ENCODE measurements around the gene PHC2. TPM values are rescaled to one million over a fixed set of nuclear protein-coding genes. Genes with fewer than 3 reads are reported as not detected.
A peak's percentile ranks its signal among the peaks of the same experiment; 100 is the strongest.

PHC2 gene
- total RNA-seq, 1 donor from 2014 or later, result 65.0 TPM

GRCh38 chr1:33472269-33472980 is 41.5 kb upstream of the PHC2 start, which contains the start of gene ZSCAN20:
ZSCAN20 (plus strand) TSS chr1:33472645; CDS start chr1:33479289, 6,644 bp downstream.
- peaks cover 33% of the 10 kb centered on the region for H3K4me1 Mint-ChIP-seq
- H3K27me3 ChIP-seq, result no peaks in the 10 kb centered on the region
- H3K4me1 ChIP-seq, result peaks cover 20% of the 10 kb centered on the region
- H3K27me3 Mint-ChIP-seq (ENCODE audit: insufficient read depth, low read depth), result no peaks in the 10 kb centered on the region
- no peaks in the 10 kb centered on the region for H3K9me3 Mint-ChIP-seq
- TF ChIP-seq CTCF (IDR thresholded peaks at IDR 0.05) (peak; percentile 4), EZH2phosphoT487 (IDR thresholded peaks at IDR 0.05) (no peak), EZH2 (IDR thresholded peaks at IDR 0.05) (no peak)
- peak within 1 kb of the TSS; percentile 93 for H3K27ac Mint-ChIP-seq
- peak within 1 kb of the TSS; percentile 91 for H3K4me3 Mint-ChIP-seq
- H3K9ac ChIP-seq, result no peak within 1 kb of the TSS
- H3K4me2 ChIP-seq, result peak within 1 kb of the TSS; percentile 82
- no peaks in the 10 kb centered on the region for H3K36me3 ChIP-seq
- H3K79me2 ChIP-seq (ENCODE audit: low read depth), result peaks cover 10% of the 10 kb centered on the region
- H3K27ac ChIP-seq, result no peak within 1 kb of the TSS
- no peaks in the 10 kb centered on the region for H4K20me1 ChIP-seq (ENCODE audit: low read depth)
- peak within 1 kb of the TSS; percentile 65 for H3K4me3 ChIP-seq
- DNase-seq (ENCODE audit: low spot score), result peak; percentile 97
- H3F3A ChIP-seq (ENCODE audit: low read depth), result peaks cover 4% of the 10 kb centered on the region
- H3K9me3 ChIP-seq (ENCODE audit: low read depth), result no peaks in the 10 kb centered on the region
- H3K36me3 Mint-ChIP-seq, result no peaks in the 10 kb centered on the region
- peak within 1 kb of the TSS; percentile 95 for H2AFZ ChIP-seq (replicated peaks)

DNA sequence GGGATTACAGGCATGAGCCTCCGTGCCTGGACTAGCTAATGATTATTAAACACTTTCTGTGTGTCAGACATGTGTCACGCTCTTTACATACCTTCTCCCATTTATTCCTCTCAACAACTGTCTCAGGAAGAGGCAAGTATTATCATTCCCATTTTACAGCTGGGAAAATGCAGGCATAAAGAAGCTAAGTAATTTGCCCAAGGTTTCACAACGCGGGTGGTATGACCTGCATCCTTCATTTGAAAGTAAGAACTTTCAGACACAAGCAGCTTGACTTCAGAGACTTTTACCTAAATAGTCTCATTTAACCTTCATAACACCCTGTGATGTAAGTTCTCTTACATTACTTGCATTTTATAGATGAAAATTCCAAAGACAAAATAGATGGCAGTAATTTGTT is 40.5 kb upstream of the PHC2 start:
- H4K20me1 ChIP-seq (ENCODE audit: low read depth), result no peaks in the 10 kb centered on the region
- Mint-ChIP-seq H3K27me3 (ENCODE audit: insufficient read depth, low read depth) (no peaks in the 10 kb centered on the region), H3K4me3 (no peak overlapping the region), H3K27ac (no peak overlapping the region), H3K36me3 (no peaks in the 10 kb centered on the region), H3K4me1 (peaks cover 33% of the 10 kb centered on the region), H3K9me3 (no peaks in the 10 kb centered on the region)
- DNase-seq (ENCODE audit: low spot score), result no peak
- no peak overlapping the region for H3K4me3 ChIP-seq
- H3F3A ChIP-seq (ENCODE audit: low read depth), result peaks cover 4% of the 10 kb centered on the region
- no peak overlapping the region for H2AFZ ChIP-seq (replicated peaks)
- no peaks in the 10 kb centered on the region for H3K36me3 ChIP-seq
- peak overlapping the region; percentile 72 for H3K4me2 ChIP-seq
- H3K4me1 ChIP-seq, result peaks cover 20% of the 10 kb centered on the region
- H3K27ac ChIP-seq, result no peak overlapping the region
- H3K79me2 ChIP-seq (ENCODE audit: low read depth), result peaks cover 10% of the 10 kb centered on the region
- no peaks in the 10 kb centered on the region for H3K27me3 ChIP-seq
- TF ChIP-seq EZH2phosphoT487 (IDR thresholded peaks at IDR 0.05) (no peak), EZH2 (IDR thresholded peaks at IDR 0.05) (no peak), CTCF (IDR thresholded peaks at IDR 0.05) (no peak)
- no peak overlapping the region for H3K9ac ChIP-seq
- H3K9me3 ChIP-seq (ENCODE audit: low read depth), result no peaks in the 10 kb centered on the region

- H3K27ac Mint-ChIP-seq, result no peak overlapping the region
Observed at GRCh38 chr1:33470495-33471012, 39.7 kb upstream of the PHC2 start.

More at GRCh38 chr1:33470495-33471012, 39.7 kb upstream of the PHC2 start:
- H3K4me2 ChIP-seq, result no peak overlapping the region
- H3K4me1 Mint-ChIP-seq, result peaks cover 33% of the 10 kb centered on the region
- H3K36me3 ChIP-seq, result no peaks in the 10 kb centered on the region
- no peak overlapping the region for H3K9ac ChIP-seq
- H3K4me3 Mint-ChIP-seq, result peak overlapping the region; percentile 37
- H3K27me3 ChIP-seq, result no peaks in the 10 kb centered on the region
- no peaks in the 10 kb centered on the region for H3K27me3 Mint-ChIP-seq (ENCODE audit: insufficient read depth, low read depth)
- no peaks in the 10 kb centered on the region for H3K36me3 Mint-ChIP-seq
- peaks cover 10% of the 10 kb centered on the region for H3K79me2 ChIP-seq (ENCODE audit: low read depth)
- peaks cover 4% of the 10 kb centered on the region for H3F3A ChIP-seq (ENCODE audit: low read depth)
- H3K27ac ChIP-seq, result no peak overlapping the region
- peak; percentile 91 for DNase-seq (ENCODE audit: low spot score)
- H3K4me1 ChIP-seq, result peaks cover 20% of the 10 kb centered on the region
- no peak overlapping the region for H3K4me3 ChIP-seq
- no peaks in the 10 kb centered on the region for H3K9me3 Mint-ChIP-seq
- peak; percentile 80 for TF ChIP-seq CTCF (IDR thresholded peaks at IDR 0.05)
- no peak for TF ChIP-seq EZH2phosphoT487 (IDR thresholded peaks at IDR 0.05)
- H2AFZ ChIP-seq (replicated peaks), result peak overlapping the region; percentile 95
- H3K9me3 ChIP-seq (ENCODE audit: low read depth), result no peaks in the 10 kb centered on the region
- no peaks in the 10 kb centered on the region for H4K20me1 ChIP-seq (ENCODE audit: low read depth)
